SK-N-SH (cell line): ENCODE measurements around the gene SGPP1. TPM values are rescaled to one million over a fixed set of nuclear protein-coding genes. Genes with fewer than 3 reads are reported as not detected.

Experiments
- CTCF ChIA-PET: fragments of 300-600, 350-600 bp; formaldehyde crosslinking; extraction: SDS; loops from one replicate; lab custom pipeline; 2021; lab: Yijun Ruan, JAX
- POLR2A ChIA-PET: fragments of 350-600 bp; sonication (Branson Sonifier 250); formaldehyde crosslinking; extraction: SDS; loops from one replicate; lab custom pipeline; 2020; ENCODE audit warnings: antibody characterized with exemption, inconsistent platforms; lab: Yijun Ruan, JAX
- DNase-seq: peaks from one replicate; pipeline ENCODE4 v3.0.0; 2012
- H2AFZ ChIP-seq: fragments of 200-600 bp; sonication (generic); 2 replicates; pipeline ENCODE4 v1.8.1; 2016; ENCODE audit warnings: antibody characterized with exemption, mild to moderate bottlenecking, low read depth
- H3F3A ChIP-seq: fragments of 200-600 bp; sonication (generic); replicated peaks from 2 replicates; pipeline ENCODE3; 2016; ENCODE audit warnings: antibody characterized with exemption, mild to moderate bottlenecking; ENCODE audit not compliant: insufficient read depth
- H3K27ac ChIP-seq, 2 experiments: fragments of 200-500 bp in 1 of 2; fragments of 200-600 bp in 1 of 2; sonication (Bioruptor generic) in 1 of 2; sonication (generic), shearing (Covaris generic) in 1 of 2; 2 replicates each; pipeline versions ENCODE4 v1.5.1 to v1.6.1; 2014 to 2016; ENCODE audit warnings: low read depth in 2 of 2, inconsistent platforms in 1 of 2, low read length in 1 of 2, mild to moderate bottlenecking in 1 of 2, mixed read lengths in 1 of 2
- H3K27me3 ChIP-seq: fragments of 200-600 bp; sonication (generic), shearing (Covaris generic); 2 replicates; pipeline ENCODE4 v1.6.1; 2016; ENCODE audit warnings: mixed run types; ENCODE audit not compliant: insufficient read depth
- H3K36me3 ChIP-seq, 2 experiments: fragments of 200-500 bp in 1 of 2; fragments of 200-600 bp in 1 of 2; sonication (Bioruptor generic) in 1 of 2; sonication (generic) in 1 of 2; replicated peaks in 1 of 2; 2 replicates each; pipeline versions ENCODE3 to v1.5.1; 2014 to 2016; ENCODE audit warnings: low read length in 1 of 2, mild to moderate bottlenecking in 1 of 2; ENCODE audit not compliant: insufficient read depth in 2 of 2, control insufficient read depth in 1 of 2
- H3K4me1 ChIP-seq, 2 experiments: fragments of 200-500 bp in 1 of 2; fragments of 200-600 bp in 1 of 2; sonication (Bioruptor generic) in 1 of 2; sonication (generic), shearing (Covaris generic) in 1 of 2; 2 replicates each; pipeline versions ENCODE4 v1.5.1 to v1.6.1; 2014 to 2016; ENCODE audit warnings: low read depth in 1 of 2, low read length in 1 of 2, mixed run types in 1 of 2; ENCODE audit not compliant: insufficient read depth in 2 of 2, control insufficient read depth in 1 of 2
- H3K4me2 ChIP-seq: fragments of 200-600 bp; sonication (generic), shearing (Covaris generic); 2 replicates; pipeline ENCODE4 v1.6.1; 2017; ENCODE audit warnings: mixed run types
- H3K4me3 ChIP-seq, 2 experiments: fragments of 200-500 bp in 1 of 2; fragments of 200-600 bp in 1 of 2; sonication (Bioruptor generic) in 1 of 2; sonication (generic), shearing (Covaris generic) in 1 of 2; 2 replicates each; pipeline versions ENCODE4 v1.5.1 to v1.8.1; 2014 to 2016; ENCODE audit warnings: low read depth in 2 of 2, inconsistent platforms in 1 of 2, low read length in 1 of 2, mild to moderate bottlenecking in 1 of 2, mixed read lengths in 1 of 2, moderate library complexity in 1 of 2
- H3K79me2 ChIP-seq: fragments of 200-600 bp; sonication (generic); 2 replicates; pipeline ENCODE4 v1.8.1; 2017; ENCODE audit warnings: mild to moderate bottlenecking; ENCODE audit not compliant: insufficient read depth
- H3K9ac ChIP-seq: fragments of 200-600 bp; sonication (generic); 2 replicates; pipeline ENCODE4 v1.6.1; 2017; ENCODE audit warnings: mixed run types
- H3K9me2 ChIP-seq: fragments of 200-600 bp; sonication (generic); 2 replicates; pipeline ENCODE4 v1.6.1; 2017; ENCODE audit warnings: mixed run types
- H3K9me3 ChIP-seq: fragments of 200-600 bp; sonication (generic); 2 replicates; pipeline ENCODE4 v1.6.1; 2017; ENCODE audit warnings: mixed run types, mild to moderate bottlenecking, moderate library complexity
- H4K20me1 ChIP-seq: fragments of 200-600 bp; sonication (generic); 2 replicates; pipeline ENCODE4 v1.6.1; 2017; ENCODE audit warnings: mild to moderate bottlenecking, mixed run types; ENCODE audit not compliant: insufficient read depth
- CHD2 ChIP-seq: fragments of 150-350 bp; IDR thresholded peaks from 2 replicates; pipeline ENCODE4 v1.6.1; 2018; ENCODE audit warnings: low read length; ENCODE audit not compliant: partially characterized antibody
- CTCF ChIP-seq: fragments of 200-600 bp; sonication (generic); IDR thresholded peaks from 2 replicates; pipeline ENCODE4 v1.6.1; 2017; ENCODE audit warnings: antibody characterized with exemption, mild to moderate bottlenecking, moderate library complexity
- EP300 ChIP-seq, 2 experiments: IDR thresholded peaks; 2 replicates each; pipeline versions ENCODE4 v1.4.0 to v1.6.1; 2012; ENCODE audit warnings: borderline replicate concordance in 1 of 2, low read depth in 1 of 2, low read length in 1 of 2
- FOXJ3 ChIP-seq: sonication (generic); formaldehyde crosslinking; IDR thresholded peaks from 2 replicates; pipeline ENCODE4 v1.5.1; 2020; ENCODE audit warnings: mild to moderate bottlenecking, missing genetic modification reagents
- FOXM1 ChIP-seq: IDR thresholded peaks from 2 replicates; pipeline ENCODE4 v1.4.0; 2012; ENCODE audit warnings: low read depth, mild to moderate bottlenecking
- GABPA ChIP-seq: IDR thresholded peaks from 2 replicates; pipeline ENCODE4 v1.4.0; 2012; ENCODE audit warnings: low read depth, mild to moderate bottlenecking
- GATA2 ChIP-seq: sonication (generic); formaldehyde crosslinking; IDR thresholded peaks from 2 replicates; pipeline ENCODE4 v1.5.0; 2020; ENCODE audit warnings: mild to moderate bottlenecking, missing genetic modification reagents
- JUND ChIP-seq: IDR thresholded peaks from 2 replicates; pipeline ENCODE4 v1.4.0; 2012
- MXI1 ChIP-seq: IDR thresholded peaks from 2 replicates; pipeline ENCODE4 v1.6.1; 2012; ENCODE audit warnings: mild to moderate bottlenecking, low read depth, low read length, improper control_type of control experiment
- NFIC ChIP-seq: IDR thresholded peaks from 2 replicates; pipeline ENCODE4 v1.4.0; 2012; ENCODE audit warnings: borderline replicate concordance
- NRF1 ChIP-seq: IDR thresholded peaks from 2 replicates; pipeline ENCODE4 v1.6.1; 2012; ENCODE audit warnings: low read depth, mild to moderate bottlenecking, low read length
- PBX3 ChIP-seq: IDR thresholded peaks from 2 replicates; pipeline ENCODE4; 2012
- RAD21 ChIP-seq: IDR thresholded peaks from 2 replicates; pipeline ENCODE4 v1.6.1; 2012; ENCODE audit warnings: mild to moderate bottlenecking, low read length
- SMC3 ChIP-seq: IDR thresholded peaks from 2 replicates; pipeline ENCODE4 v1.6.1; 2012; ENCODE audit warnings: low read depth, low read length, improper control_type of control experiment
- TAF1 ChIP-seq: IDR thresholded peaks from 2 replicates; pipeline ENCODE4 v1.6.1; 2012; ENCODE audit warnings: low read depth, mild to moderate bottlenecking, low read length, moderate library complexity, borderline replicate concordance
- TCF12 ChIP-seq: IDR thresholded peaks from 2 replicates; pipeline ENCODE4 v1.4.0; 2012
- WGBS: methylation state at CpG from one replicate; pipeline ENCODE4 v1.1.6; 2017; ENCODE audit warnings: low lambda C conversion rate; 5-methylcytosine and 5-hydroxymethylcytosine counted together
- polyA plus RNA-seq, 3 experiments: library from polyadenylated mRNA; depleted of rRNA; stranded (reverse); fragments of >200 nt; gene quantifications; 2 replicates each; pipeline ENCODE4 v1.2.3, GENCODE V29; 2012
- TF ChIP-seq, protein P1 (sequence below): IDR thresholded peaks from 2 replicates; pipeline ENCODE4 v1.6.1; 2012; ENCODE audit warnings: mild to moderate bottlenecking, low read depth, low read length, moderate library complexity
- TF ChIP-seq, protein P2 (sequence below): fragments of 150-350 bp; IDR thresholded peaks from 2 replicates; pipeline ENCODE4 v1.6.1; 2016; ENCODE audit warnings: mild to moderate bottlenecking, low read depth, low read length

Gene SGPP1
- polyA plus RNA-seq, 1 of the 3 experiments (the other 2 are of a cell fraction) = 8.4 TPM

DNA sequence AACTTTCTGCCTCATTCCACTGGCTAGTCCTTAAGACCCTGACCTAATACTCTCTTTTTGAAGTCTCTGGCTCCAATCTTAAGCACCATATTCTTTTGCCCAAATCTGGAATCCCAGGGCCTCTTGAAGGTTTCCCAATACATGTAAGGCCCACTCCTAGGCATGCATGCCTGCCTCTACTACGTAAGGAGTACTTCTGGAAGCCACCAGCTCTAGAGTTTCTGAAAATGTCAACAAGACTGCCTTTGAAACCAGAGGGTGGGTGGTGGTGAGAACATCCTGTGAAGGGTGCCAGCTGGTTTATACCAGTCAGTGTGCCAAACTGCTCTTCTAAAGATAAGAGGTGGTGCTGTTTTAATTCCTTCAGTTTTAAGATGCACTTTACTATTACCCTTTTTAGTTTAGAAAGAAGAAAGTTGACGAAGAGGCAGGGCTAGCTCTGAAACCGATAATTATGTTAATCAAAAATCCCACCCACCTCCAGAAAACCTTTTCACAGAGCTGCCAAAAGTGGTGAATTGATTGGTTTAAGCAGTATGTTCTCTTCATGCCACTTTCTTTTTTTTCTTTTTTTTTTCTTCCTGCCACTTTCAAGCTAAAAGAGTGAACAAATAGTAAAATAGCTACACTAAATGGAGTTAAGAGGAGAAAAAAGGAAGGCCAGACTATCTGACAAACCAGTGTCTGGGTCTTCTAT is 77.5 kb downstream of the SGPP1 start (continued):
- TF ChIP-seq GATA2 (CRISPR knock-in tag) (no peak), RAD21 (no peak), FOXJ3 (CRISPR knock-in tag) (no peak), PBX3 (no peak), TAF1 (no peak), SMC3 (no peak), MXI1 (no peak)
- TF ChIP-seq, protein P1, sequence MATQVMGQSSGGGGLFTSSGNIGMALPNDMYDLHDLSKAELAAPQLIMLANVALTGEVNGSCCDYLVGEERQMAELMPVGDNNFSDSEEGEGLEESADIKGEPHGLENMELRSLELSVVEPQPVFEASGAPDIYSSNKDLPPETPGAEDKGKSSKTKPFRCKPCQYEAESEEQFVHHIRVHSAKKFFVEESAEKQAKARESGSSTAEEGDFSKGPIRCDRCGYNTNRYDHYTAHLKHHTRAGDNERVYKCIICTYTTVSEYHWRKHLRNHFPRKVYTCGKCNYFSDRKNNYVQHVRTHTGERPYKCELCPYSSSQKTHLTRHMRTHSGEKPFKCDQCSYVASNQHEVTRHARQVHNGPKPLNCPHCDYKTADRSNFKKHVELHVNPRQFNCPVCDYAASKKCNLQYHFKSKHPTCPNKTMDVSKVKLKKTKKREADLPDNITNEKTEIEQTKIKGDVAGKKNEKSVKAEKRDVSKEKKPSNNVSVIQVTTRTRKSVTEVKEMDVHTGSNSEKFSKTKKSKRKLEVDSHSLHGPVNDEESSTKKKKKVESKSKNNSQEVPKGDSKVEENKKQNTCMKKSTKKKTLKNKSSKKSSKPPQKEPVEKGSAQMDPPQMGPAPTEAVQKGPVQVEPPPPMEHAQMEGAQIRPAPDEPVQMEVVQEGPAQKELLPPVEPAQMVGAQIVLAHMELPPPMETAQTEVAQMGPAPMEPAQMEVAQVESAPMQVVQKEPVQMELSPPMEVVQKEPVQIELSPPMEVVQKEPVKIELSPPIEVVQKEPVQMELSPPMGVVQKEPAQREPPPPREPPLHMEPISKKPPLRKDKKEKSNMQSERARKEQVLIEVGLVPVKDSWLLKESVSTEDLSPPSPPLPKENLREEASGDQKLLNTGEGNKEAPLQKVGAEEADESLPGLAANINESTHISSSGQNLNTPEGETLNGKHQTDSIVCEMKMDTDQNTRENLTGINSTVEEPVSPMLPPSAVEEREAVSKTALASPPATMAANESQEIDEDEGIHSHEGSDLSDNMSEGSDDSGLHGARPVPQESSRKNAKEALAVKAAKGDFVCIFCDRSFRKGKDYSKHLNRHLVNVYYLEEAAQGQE = no peak

GRCh38 chr14:63647696-63648410 is 80.0 kb downstream of the SGPP1 start:
- Histone ChIP-seq H3K9me2 (no peaks in the 10 kb centered on the region), H3K27me3 (no peaks in the 10 kb centered on the region), H3K9ac (no peak overlapping the region)
- TF ChIP-seq JUND = no peak
- TF ChIP-seq NRF1 = no peak
- no peak for TF ChIP-seq NFIC
- no peak for TF ChIP-seq TCF12
- no peak for TF ChIP-seq EP300 (IDR thresholded peaks at IDR 0.05; ENCODE audit: borderline replicate concordance in 1 of 2, low read depth in 1 of 2, low read length in 1 of 2)
- TF ChIP-seq CHD2 = no peak
- TF ChIP-seq CTCF = no peak
- no peak for TF ChIP-seq FOXJ3 (CRISPR knock-in tag)
- no peak for TF ChIP-seq RAD21
- TF ChIP-seq, protein P2, sequence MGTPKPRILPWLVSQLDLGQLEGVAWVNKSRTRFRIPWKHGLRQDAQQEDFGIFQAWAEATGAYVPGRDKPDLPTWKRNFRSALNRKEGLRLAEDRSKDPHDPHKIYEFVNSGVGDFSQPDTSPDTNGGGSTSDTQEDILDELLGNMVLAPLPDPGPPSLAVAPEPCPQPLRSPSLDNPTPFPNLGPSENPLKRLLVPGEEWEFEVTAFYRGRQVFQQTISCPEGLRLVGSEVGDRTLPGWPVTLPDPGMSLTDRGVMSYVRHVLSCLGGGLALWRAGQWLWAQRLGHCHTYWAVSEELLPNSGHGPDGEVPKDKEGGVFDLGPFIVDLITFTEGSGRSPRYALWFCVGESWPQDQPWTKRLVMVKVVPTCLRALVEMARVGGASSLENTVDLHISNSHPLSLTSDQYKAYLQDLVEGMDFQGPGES = no peak
- TF ChIP-seq GABPA = no peak
- TF ChIP-seq FOXM1 = no peak
- TF ChIP-seq, all 33 proteins: peak for 0
- no peaks in the 10 kb centered on the region; a peak in 2 of 4 replicates for H3K4me1 ChIP-seq
- no peak overlapping the region for H3K27ac ChIP-seq
- no peak overlapping the region for H3K4me2 ChIP-seq
- H3K9me3 ChIP-seq = no peaks in the 10 kb centered on the region
- H3F3A ChIP-seq = no peaks in the 10 kb centered on the region
- no peaks in the 10 kb centered on the region for H3K36me3 ChIP-seq
- ChIA-PET POLR2A (no interaction called here), CTCF (interaction anchor here (1.3 kb wide), 1 partner anchor 15 kb away, joined by 3 read pairs; no protein-coding TSS in a partner anchor)
- no peak for DNase-seq
- H3K4me3 ChIP-seq = no peak overlapping the region
- no peaks in the 10 kb centered on the region for H4K20me1 ChIP-seq
- WGBS = 76% methylated on average over 6 of the region's 6 CpGs
- H2AFZ ChIP-seq = no peak overlapping the region
- 0 out of 2 replicates have a peak, but pooled peaks cover 10% of the 10 kb centered on the region for H3K79me2 ChIP-seq
